HepG2 (cell line): Measurements from ENCODE around the gene COL9A3. TPM values are rescaled to one million over a fixed set of nuclear protein-coding genes. Genes with fewer than 3 reads are reported as not detected.

Source experiments
- AGO1 ChIP-seq: fragments of 200-400 bp; formaldehyde crosslinking; IDR thresholded peaks from 2 replicates; pipeline ENCODE4 v1.6.1; 2017; ENCODE audit warnings: mild to moderate bottlenecking, low read depth, low read length, moderate library complexity; ENCODE audit not compliant: poor library complexity, severe bottlenecking
- AHR ChIP-seq: IDR thresholded peaks from 2 replicates; pipeline ENCODE4 v1.6.1; 2018; ENCODE audit warnings: missing genetic modification reagents, missing compliant biosample characterization
- GPN1 ChIP-seq: sonication (generic); formaldehyde crosslinking; IDR thresholded peaks from 2 replicates; pipeline ENCODE4 v1.5.1; 2020; ENCODE audit warnings: missing genetic modification reagents, borderline replicate concordance
- HDAC1 ChIP-seq: sonication (generic); formaldehyde crosslinking; IDR thresholded peaks from 2 replicates; pipeline ENCODE4 v1.5.1; 2020; ENCODE audit warnings: mild to moderate bottlenecking, missing genetic modification reagents
- HOXD1 ChIP-seq: sonication (generic); formaldehyde crosslinking; IDR thresholded peaks from 2 replicates; pipeline ENCODE4 v1.5.0; 2020; ENCODE audit warnings: missing genetic modification reagents
- KAT7 ChIP-seq: IDR thresholded peaks from 2 replicates; pipeline ENCODE4 v1.6.1; 2018; ENCODE audit warnings: borderline replicate concordance, missing compliant biosample characterization
- MXD4 ChIP-seq: IDR thresholded peaks from 2 replicates; pipeline ENCODE4 v1.6.1; 2016; ENCODE audit warnings: mild to moderate bottlenecking, missing biosample characterization, missing genetic modification reagents
- SCMH1 ChIP-seq: sonication (generic); formaldehyde crosslinking; IDR thresholded peaks from 2 replicates; pipeline ENCODE4 v1.9.0; 2021; ENCODE audit warnings: missing genetic modification reagents, mild to moderate bottlenecking, borderline replicate concordance
- U2AF1 ChIP-seq: fragments of 200-400 bp; formaldehyde crosslinking; optimal IDR thresholded peaks from 2 replicates; pipeline ENCODE3; 2017; ENCODE audit warnings: mild to moderate bottlenecking, low read depth, low read length
- ZNF567 ChIP-seq: sonication (generic); formaldehyde crosslinking; IDR thresholded peaks from 2 replicates; pipeline ENCODE4 v1.8.1; 2023; ENCODE audit warnings: mild to moderate bottlenecking, missing genetic modification reagents, borderline replicate concordance
- ZNF605 ChIP-seq: sonication (generic); formaldehyde crosslinking; IDR thresholded peaks from 2 replicates; pipeline ENCODE4 v1.8.0; 2022; ENCODE audit warnings: mild to moderate bottlenecking, missing genetic modification reagents
- polyA plus RNA-seq, 8 experiments: library from polyadenylated mRNA; depleted of rRNA in 3 of 8; stranded (reverse) in 7 of 8; unstranded in 1 of 8; fragments of >200 nt; fragmentation: Illumina TruSeq in 4 of 8; extraction: Trizol in 4 of 8; gene quantifications; 2 replicates each; pipeline versions ENCODE4 v1.2.1 to v1.2.3, GENCODE V29; 2011 to 2016; ENCODE audit warnings: low read depth in 4 of 8, missing spikeins in 1 of 8, mixed read lengths in 1 of 8; ENCODE audit not compliant: insufficient read depth in 1 of 8
- total RNA-seq, 5 experiments: library from RNA; depleted of rRNA; stranded (reverse); fragments of >200 nt; fragmentation: Illumina TruSeq; extraction: Trizol; gene quantifications; 2 replicates each; pipeline ENCODE4 v1.2.3, GENCODE V29; 2016; ENCODE audit warnings: low read depth in 1 of 5
- TF ChIP-seq, protein P1 (sequence below), 2 experiments: fragments of 450-650 bp in 1 of 2; sonication (generic) in 1 of 2; formaldehyde crosslinking in 1 of 2; IDR thresholded peaks; 2 replicates each; pipeline versions ENCODE4 v1.6.1 to v1.8.0; 2016 to 2022; ENCODE audit warnings: antibody characterized with exemption in 1 of 2, mild to moderate bottlenecking in 1 of 2, missing genetic modification reagents in 1 of 2
- TF ChIP-seq, protein P2 (sequence below): sonication (generic); formaldehyde crosslinking; IDR thresholded peaks from 2 replicates; pipeline ENCODE4 v1.5.1; 2020; ENCODE audit warnings: mild to moderate bottlenecking, missing genetic modification reagents, moderate library complexity
- TF ChIP-seq, protein P3 (sequence below): sonication (generic); formaldehyde crosslinking; IDR thresholded peaks from 2 replicates; pipeline ENCODE4 v1.5.1; 2020; ENCODE audit warnings: mild to moderate bottlenecking, moderate library complexity, missing genetic modification reagents

The COL9A3 gene
- total and polyA plus RNA-seq, 2 of the 13 experiments (the other 11 are each of a cell fraction or from before 2014, with no cell fraction given): 155 to 204 TPM

DNA sequence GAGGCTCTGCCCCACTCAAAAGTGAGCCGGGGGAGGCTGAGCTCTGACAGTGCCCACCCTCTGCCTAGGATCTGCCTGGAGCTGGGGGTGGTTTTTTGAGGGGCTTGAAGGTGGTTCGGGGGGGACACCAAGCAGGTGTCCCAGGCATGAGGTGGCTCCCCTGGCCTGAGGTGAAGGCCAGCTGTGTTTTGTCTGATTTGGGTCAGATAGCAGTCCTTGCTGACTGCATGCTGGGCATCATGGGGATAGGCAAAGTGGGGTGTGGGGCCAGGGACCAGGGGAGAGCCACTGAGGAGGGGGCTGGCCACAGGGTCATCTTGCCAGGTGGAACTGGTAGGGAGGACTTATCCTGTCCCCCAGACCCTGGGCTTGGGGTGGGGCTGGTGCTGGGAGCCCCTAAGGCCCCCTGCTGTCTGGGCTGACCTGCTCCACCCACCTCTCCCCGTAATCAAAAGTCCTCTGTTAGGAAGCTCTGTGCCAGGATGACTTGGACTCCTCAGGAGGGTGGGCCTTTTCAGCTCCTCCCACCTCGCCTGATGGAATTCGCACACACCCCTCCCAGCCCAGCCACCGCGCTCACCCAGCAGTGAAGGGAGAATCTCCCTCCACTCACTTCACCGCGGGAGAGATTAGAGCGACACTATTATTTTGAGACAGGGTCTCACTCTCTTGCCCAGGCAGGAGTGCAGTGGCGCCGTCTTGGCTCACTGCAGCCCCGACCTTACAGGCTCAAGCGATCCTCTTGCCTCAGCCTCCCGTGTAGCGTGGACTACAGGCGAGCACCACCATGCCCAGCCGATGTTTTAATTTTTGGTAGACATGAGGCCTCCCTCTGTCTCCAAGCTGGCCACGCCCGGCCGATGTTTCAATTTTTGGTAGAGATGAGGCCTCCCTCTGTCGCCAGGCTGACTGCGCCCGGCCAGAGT, 1.5 kb upstream of the COL9A3 start (continued):
- TF ChIP-seq, protein P1, sequence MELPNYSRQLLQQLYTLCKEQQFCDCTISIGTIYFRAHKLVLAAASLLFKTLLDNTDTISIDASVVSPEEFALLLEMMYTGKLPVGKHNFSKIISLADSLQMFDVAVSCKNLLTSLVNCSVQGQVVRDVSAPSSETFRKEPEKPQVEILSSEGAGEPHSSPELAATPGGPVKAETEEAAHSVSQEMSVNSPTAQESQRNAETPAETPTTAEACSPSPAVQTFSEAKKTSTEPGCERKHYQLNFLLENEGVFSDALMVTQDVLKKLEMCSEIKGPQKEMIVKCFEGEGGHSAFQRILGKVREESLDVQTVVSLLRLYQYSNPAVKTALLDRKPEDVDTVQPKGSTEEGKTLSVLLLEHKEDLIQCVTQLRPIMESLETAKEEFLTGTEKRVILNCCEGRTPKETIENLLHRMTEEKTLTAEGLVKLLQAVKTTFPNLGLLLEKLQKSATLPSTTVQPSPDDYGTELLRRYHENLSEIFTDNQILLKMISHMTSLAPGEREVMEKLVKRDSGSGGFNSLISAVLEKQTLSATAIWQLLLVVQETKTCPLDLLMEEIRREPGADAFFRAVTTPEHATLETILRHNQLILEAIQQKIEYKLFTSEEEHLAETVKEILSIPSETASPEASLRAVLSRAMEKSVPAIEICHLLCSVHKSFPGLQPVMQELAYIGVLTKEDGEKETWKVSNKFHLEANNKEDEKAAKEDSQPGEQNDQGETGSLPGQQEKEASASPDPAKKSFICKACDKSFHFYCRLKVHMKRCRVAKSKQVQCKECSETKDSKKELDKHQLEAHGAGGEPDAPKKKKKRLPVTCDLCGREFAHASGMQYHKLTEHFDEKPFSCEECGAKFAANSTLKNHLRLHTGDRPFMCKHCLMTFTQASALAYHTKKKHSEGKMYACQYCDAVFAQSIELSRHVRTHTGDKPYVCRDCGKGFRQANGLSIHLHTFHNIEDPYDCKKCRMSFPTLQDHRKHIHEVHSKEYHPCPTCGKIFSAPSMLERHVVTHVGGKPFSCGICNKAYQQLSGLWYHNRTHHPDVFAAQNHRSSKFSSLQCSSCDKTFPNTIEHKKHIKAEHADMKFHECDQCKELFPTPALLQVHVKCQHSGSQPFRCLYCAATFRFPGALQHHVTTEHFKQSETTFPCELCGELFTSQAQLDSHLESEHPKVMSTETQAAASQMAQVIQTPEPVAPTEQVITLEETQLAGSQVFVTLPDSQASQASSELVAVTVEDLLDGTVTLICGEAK (IDR thresholded peaks at IDR 0.05): no peak
- TF ChIP-seq, protein P1 (CRISPR knock-in tag; IDR thresholded peaks at IDR 0.05): no peak
- TF ChIP-seq U2AF1 (no peak), ZNF567 (no peak), KAT7 (CRISPR knock-in tag) (no peak; the same call in 1 of the 2 replicates), AGO1 (peak; percentile 80), ZNF605 (CRISPR knock-in tag) (no peak), HDAC1 (CRISPR knock-in tag) (no peak), HOXD1 (CRISPR knock-in tag) (no peak; the same call in 1 of the 2 replicates), SCMH1 (CRISPR knock-in tag) (no peak), AHR (peak; percentile 41; the same call in 1 of the 2 replicates), GPN1 (no peak), MXD4 (CRISPR knock-in tag) (no peak)
- TF ChIP-seq, protein P2, sequence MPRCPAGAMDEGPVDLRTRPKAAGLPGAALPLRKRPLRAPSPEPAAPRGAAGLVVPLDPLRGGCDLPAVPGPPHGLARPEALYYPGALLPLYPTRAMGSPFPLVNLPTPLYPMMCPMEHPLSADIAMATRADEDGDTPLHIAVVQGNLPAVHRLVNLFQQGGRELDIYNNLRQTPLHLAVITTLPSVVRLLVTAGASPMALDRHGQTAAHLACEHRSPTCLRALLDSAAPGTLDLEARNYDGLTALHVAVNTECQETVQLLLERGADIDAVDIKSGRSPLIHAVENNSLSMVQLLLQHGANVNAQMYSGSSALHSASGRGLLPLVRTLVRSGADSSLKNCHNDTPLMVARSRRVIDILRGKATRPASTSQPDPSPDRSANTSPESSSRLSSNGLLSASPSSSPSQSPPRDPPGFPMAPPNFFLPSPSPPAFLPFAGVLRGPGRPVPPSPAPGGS (CRISPR knock-in tag): no peak
- TF ChIP-seq, protein P3, sequence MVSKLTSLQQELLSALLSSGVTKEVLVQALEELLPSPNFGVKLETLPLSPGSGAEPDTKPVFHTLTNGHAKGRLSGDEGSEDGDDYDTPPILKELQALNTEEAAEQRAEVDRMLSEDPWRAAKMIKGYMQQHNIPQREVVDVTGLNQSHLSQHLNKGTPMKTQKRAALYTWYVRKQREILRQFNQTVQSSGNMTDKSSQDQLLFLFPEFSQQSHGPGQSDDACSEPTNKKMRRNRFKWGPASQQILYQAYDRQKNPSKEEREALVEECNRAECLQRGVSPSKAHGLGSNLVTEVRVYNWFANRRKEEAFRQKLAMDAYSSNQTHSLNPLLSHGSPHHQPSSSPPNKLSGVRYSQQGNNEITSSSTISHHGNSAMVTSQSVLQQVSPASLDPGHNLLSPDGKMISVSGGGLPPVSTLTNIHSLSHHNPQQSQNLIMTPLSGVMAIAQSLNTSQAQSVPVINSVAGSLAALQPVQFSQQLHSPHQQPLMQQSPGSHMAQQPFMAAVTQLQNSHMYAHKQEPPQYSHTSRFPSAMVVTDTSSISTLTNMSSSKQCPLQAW (CRISPR knock-in tag): peak; percentile 85
